Activated T-cell treated with anti-CD3 and anti-CD28 coated beads, Interleukin-2, amount 50 U/mL, for 1 hour (primary cell): ENCODE data around the gene LFNG.

Experiments
- DNase-seq: peaks from one replicate; pipeline ENCODE4 v3.0.0-alpha.2; 2020

LFNG gene

DNA sequence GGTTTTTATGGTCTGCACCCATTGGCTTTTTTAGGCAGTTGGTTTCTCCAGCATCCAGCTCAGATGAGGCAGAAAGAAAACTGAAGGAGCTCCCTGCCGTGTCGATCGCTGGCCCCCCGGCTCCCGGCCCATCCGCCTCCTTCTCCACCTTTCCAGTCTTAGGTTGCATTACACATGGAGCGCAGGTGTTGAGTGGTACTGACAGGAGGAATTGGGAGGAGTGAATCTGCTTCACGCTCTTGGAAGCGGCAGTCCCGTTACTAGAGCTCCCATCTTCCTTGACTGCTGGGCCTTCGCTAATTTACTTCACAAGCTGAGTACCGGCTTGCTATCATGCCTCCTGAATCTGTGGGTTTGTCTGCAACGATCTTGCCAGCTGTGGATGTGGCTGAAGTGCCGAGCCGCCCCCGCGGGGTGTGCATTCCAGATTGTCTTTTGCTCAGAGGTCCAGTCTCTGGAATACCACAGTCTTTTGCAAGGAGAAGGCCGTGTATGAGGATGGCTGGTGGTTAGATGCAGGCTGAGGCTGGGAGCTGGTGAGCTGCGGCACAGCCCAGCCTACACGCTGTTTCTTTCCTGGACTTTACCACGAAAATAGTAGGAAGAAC, 56.3 kb downstream of the LFNG start:
- no peak for DNase-seq

- no peak for DNase-seq
Observed at GRCh38 chr7:2576742-2577491, 57.3 kb downstream of the LFNG start.
